Vagina (tissue), 2 donors: ENCODE results near the gene ZSWIM7. TPM values are rescaled to one million over a fixed set of nuclear protein-coding genes. Genes with fewer than 3 reads are reported as not detected.

ENCODE experiments used
- DNase-seq, 2 donors: peaks; one replicate each; pipeline ENCODE4 v3.0.0-alpha.2; 2017; ENCODE audit errors: extremely low spot score in 2 of 2
- H3K27ac ChIP-seq: fragments of 200-600 bp; sonication (generic); one replicate; pipeline ENCODE4 v1.5.1; 2019
- H3K27me3 ChIP-seq: fragments of 200-600 bp; sonication (generic); one replicate; pipeline ENCODE4 v1.5.1; 2019
- H3K36me3 ChIP-seq, 2 donors: fragments of 200-600 bp; sonication (generic); one replicate each; pipeline ENCODE4 v1.5.1; 2017 to 2019
- H3K4me1 ChIP-seq: fragments of 200-600 bp; sonication (generic); one replicate; pipeline ENCODE4 v1.5.1; 2019
- H3K4me3 ChIP-seq, 2 donors: fragments of 200-600 bp; sonication (generic); 1 replicate in 1 of 2; 2 replicates in 1 of 2; pipeline ENCODE4 v1.5.1; 2016 to 2019
- H3K9me3 ChIP-seq: fragments of 200-600 bp; sonication (generic); one replicate; pipeline ENCODE4 v1.5.1; 2019
- POLR2A ChIP-seq, 2 donors: fragments of 450-650 bp; IDR thresholded peaks; one replicate each; pipeline ENCODE4 v1.6.1; 2017; ENCODE audit warnings: antibody characterized with exemption in 2 of 2, mild to moderate bottlenecking in 2 of 2, moderate library complexity in 2 of 2
- POLR2AphosphoS5 ChIP-seq, 2 donors: sonication (generic); formaldehyde crosslinking; IDR thresholded peaks; one replicate each; pipeline ENCODE4 v1.9.0; 2017; ENCODE audit warnings: antibody characterized with exemption in 2 of 2, mild to moderate bottlenecking in 2 of 2, low read depth in 1 of 2; ENCODE audit not compliant: insufficient read depth in 1 of 2
- intact Hi-C: fragments of 100-400 bp; cut with DNase I; formaldehyde crosslinking; loops from one replicate; pipeline ENCODE4 v1.15.1; 2023
- total RNA-seq: library from RNA; depleted of rRNA; stranded (reverse); fragments of >200 nt; gene quantifications from one replicate; pipeline ENCODE4 v1.2.3, GENCODE V29; 2016
- TF ChIP-seq, protein P1 (sequence below), 3 experiments: fragments of 450-650 bp in 2 of 3; fragments of 200-600 bp in 1 of 3; sonication (generic) in 1 of 3; IDR thresholded peaks; one replicate each; pipeline ENCODE4 v1.5.1; 2017 to 2019; ENCODE audit warnings: antibody characterized with exemption in 3 of 3, mild to moderate bottlenecking in 2 of 3, moderate library complexity in 2 of 3

Gene ZSWIM7
- total RNA-seq, 1 donor from 2014 or later = 18.9 TPM

GRCh38 chr17:15952048-15952532 is 47.4 kb downstream of the ZSWIM7 start:
- Histone ChIP-seq H3K27ac (no peak overlapping the region), H3K36me3 (no peaks in the 10 kb centered on the region), H3K9me3 (no peaks in the 10 kb centered on the region), H3K27me3 (no peaks in the 10 kb centered on the region), H3K4me1 (no peaks in the 10 kb centered on the region), H3K4me3 (no peak overlapping the region)
- no peak for DNase-seq
- no peak for TF ChIP-seq POLR2A (IDR thresholded peaks at IDR 0.05)
- TF ChIP-seq, protein P1, sequence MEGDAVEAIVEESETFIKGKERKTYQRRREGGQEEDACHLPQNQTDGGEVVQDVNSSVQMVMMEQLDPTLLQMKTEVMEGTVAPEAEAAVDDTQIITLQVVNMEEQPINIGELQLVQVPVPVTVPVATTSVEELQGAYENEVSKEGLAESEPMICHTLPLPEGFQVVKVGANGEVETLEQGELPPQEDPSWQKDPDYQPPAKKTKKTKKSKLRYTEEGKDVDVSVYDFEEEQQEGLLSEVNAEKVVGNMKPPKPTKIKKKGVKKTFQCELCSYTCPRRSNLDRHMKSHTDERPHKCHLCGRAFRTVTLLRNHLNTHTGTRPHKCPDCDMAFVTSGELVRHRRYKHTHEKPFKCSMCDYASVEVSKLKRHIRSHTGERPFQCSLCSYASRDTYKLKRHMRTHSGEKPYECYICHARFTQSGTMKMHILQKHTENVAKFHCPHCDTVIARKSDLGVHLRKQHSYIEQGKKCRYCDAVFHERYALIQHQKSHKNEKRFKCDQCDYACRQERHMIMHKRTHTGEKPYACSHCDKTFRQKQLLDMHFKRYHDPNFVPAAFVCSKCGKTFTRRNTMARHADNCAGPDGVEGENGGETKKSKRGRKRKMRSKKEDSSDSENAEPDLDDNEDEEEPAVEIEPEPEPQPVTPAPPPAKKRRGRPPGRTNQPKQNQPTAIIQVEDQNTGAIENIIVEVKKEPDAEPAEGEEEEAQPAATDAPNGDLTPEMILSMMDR (IDR thresholded peaks at IDR 0.05) = no peak
- no peak for TF ChIP-seq POLR2AphosphoS5 (IDR thresholded peaks at IDR 0.05; ENCODE audit: insufficient read depth in 1 of 2, low read depth in 1 of 2)
- intact Hi-C loops = no loop called here

DNA sequence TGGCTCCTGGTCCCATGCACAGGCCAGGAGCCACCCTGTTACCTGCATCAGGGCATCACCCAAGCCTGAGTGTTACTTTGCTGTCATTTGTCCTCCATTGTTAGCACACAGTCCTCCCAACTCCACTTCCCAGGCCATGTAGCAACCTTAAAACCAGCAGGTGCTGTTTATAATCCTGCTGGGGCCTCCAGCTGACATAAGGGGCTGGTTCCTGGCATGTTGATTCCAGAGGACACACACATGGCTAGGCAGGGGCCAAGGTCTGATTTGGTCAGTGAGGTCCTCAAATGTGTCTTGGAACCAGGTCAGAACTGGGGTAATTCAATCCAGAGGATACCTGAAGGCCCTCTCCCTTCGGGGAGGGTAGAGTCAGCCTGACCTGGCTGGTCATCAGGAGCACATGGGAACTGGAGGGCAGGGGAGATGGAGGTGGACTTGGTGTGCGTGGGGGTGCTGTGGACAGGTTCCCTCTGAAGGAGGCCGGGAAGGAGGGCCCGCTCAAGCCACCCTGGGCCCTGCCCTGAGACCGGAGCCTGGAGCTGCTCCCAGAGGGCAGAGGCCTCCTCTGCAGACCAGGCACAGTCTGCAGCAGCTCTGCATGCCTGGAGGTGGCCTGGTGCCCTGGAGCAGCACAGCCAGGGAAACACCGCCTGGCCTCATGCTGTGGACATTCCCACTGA is 48.0 kb downstream of the ZSWIM7 start:
- Histone ChIP-seq H3K27ac (no peak overlapping the region), H3K4me1 (no peaks in the 10 kb centered on the region), H3K36me3 (no peaks in the 10 kb centered on the region), H3K9me3 (no peaks in the 10 kb centered on the region), H3K4me3 (no peak overlapping the region), H3K27me3 (no peaks in the 10 kb centered on the region)
- no peak for DNase-seq
- TF ChIP-seq, protein P1 (IDR thresholded peaks at IDR 0.05) = no peak
- TF ChIP-seq POLR2A (IDR thresholded peaks at IDR 0.05) = no peak
- intact Hi-C loops = no loop called here

GRCh38 chr17:15947976-15948752 is 51.3 kb downstream of the ZSWIM7 start:
- TF ChIP-seq POLR2AphosphoS5 (IDR thresholded peaks at IDR 0.05; ENCODE audit: insufficient read depth in 1 of 2, low read depth in 1 of 2) = no peak
- TF ChIP-seq, protein P1 (IDR thresholded peaks at IDR 0.05) = no peak
- no peaks in the 10 kb centered on the region for H3K9me3 ChIP-seq
- H3K36me3 ChIP-seq = no peaks in the 10 kb centered on the region
- no peak for DNase-seq
- intact Hi-C loops = no loop called here
- H3K4me3 ChIP-seq = no peak overlapping the region
- peaks cover 21% of the 10 kb centered on the region for H3K4me1 ChIP-seq
- peak overlapping the region; percentile 68 for H3K27ac ChIP-seq
- no peaks in the 10 kb centered on the region for H3K27me3 ChIP-seq

- DNase-seq = no peak
- H3K4me1 ChIP-seq = peaks cover 21% of the 10 kb centered on the region
- intact Hi-C loops = no loop called here
- H3K4me3 ChIP-seq = no peak overlapping the region
- no peaks in the 10 kb centered on the region for H3K36me3 ChIP-seq
- H3K27me3 ChIP-seq = no peaks in the 10 kb centered on the region
- TF ChIP-seq POLR2A (IDR thresholded peaks at IDR 0.05) (no peak), POLR2AphosphoS5 (IDR thresholded peaks at IDR 0.05; ENCODE audit: insufficient read depth in 1 of 2, low read depth in 1 of 2) (peak in 1 of 2 donors; percentile 44)
- peak overlapping the region; percentile 68 for H3K27ac ChIP-seq
- no peaks in the 10 kb centered on the region for H3K9me3 ChIP-seq
Observed at GRCh38 chr17:15947271-15947670, 52.2 kb downstream of the ZSWIM7 start.

GRCh38 chr17:15946611-15947120 is 52.8 kb downstream of the ZSWIM7 start:
- intact Hi-C loops = no loop called here
- Histone ChIP-seq H3K9me3 (no peaks in the 10 kb centered on the region), H3K27ac (peak overlapping the region; percentile 68), H3K27me3 (no peaks in the 10 kb centered on the region), H3K4me1 (peaks cover 21% of the 10 kb centered on the region), H3K36me3 (no peaks in the 10 kb centered on the region), H3K4me3 (peak overlapping the region in 1 of 2 donors; percentile 57)
- no peak for DNase-seq
- TF ChIP-seq, protein P1 (IDR thresholded peaks at IDR 0.05) = no peak
- TF ChIP-seq POLR2A (IDR thresholded peaks at IDR 0.05) (no peak), POLR2AphosphoS5 (IDR thresholded peaks at IDR 0.05; ENCODE audit: insufficient read depth in 1 of 2, low read depth in 1 of 2) (no peak)
